Duodenal mucosa (tissue), 2 donors: ENCODE measurements around the gene SLC29A3.

Experiments
- H3K27ac ChIP-seq: one replicate; pipeline ENCODE4 v1.7.0; 2013; ENCODE audit warnings: low read depth, low read length
- H3K27me3 ChIP-seq, 2 donors: one replicate each; pipeline ENCODE4 v1.7.0; 2013; ENCODE audit warnings: low read length in 2 of 2, control low read depth in 1 of 2; ENCODE audit not compliant: insufficient read depth in 2 of 2, control insufficient read depth in 1 of 2
- H3K36me3 ChIP-seq, 2 donors: one replicate each; pipeline ENCODE4 v1.7.0; 2013; ENCODE audit warnings: low read length in 2 of 2, control low read depth in 1 of 2; ENCODE audit not compliant: insufficient read depth in 2 of 2, control insufficient read depth in 1 of 2
- H3K4me1 ChIP-seq, 2 donors: one replicate each; pipeline ENCODE4 v1.7.0; 2013; ENCODE audit warnings: low read length in 2 of 2, control low read depth in 1 of 2; ENCODE audit not compliant: insufficient read depth in 2 of 2, control insufficient read depth in 1 of 2
- H3K4me3 ChIP-seq, 2 donors: one replicate each; pipeline ENCODE4 v1.7.0; 2013; ENCODE audit warnings: low read length in 2 of 2, low read depth in 1 of 2
- H3K9ac ChIP-seq, 2 donors: one replicate each; pipeline ENCODE4 v1.7.0; 2013; ENCODE audit warnings: low read length in 2 of 2, low read depth in 1 of 2
- H3K9me3 ChIP-seq, 2 donors: one replicate each; pipeline ENCODE4 v1.7.0; 2013; ENCODE audit warnings: low read length in 2 of 2, control low read depth in 1 of 2; ENCODE audit not compliant: control insufficient read depth in 1 of 2

SLC29A3 gene

DNA sequence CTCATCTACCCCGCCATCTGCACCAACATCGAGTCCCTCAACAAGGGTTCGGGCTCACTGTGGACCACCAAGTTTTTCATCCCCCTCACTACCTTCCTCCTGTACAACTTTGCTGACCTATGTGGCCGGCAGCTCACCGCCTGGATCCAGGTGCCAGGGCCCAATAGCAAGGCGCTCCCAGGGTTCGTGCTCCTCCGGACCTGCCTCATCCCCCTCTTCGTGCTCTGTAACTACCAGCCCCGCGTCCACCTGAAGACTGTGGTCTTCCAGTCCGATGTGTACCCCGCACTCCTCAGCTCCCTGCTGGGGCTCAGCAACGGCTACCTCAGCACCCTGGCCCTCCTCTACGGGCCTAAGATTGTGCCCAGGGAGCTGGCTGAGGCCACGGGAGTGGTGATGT, 43.1 kb downstream of the SLC29A3 start:
- no peaks in the 10 kb centered on the region for H3K9me3 ChIP-seq
- no peak overlapping the region for H3K4me3 ChIP-seq
- H3K36me3 ChIP-seq = peaks cover 3 to 19% of the 10 kb centered on the region in 2 donors
- H3K9ac ChIP-seq = no peak overlapping the region
- no peaks in the 10 kb centered on the region for H3K4me1 ChIP-seq
- no peak overlapping the region for H3K27ac ChIP-seq
- H3K27me3 ChIP-seq = no peaks in the 10 kb centered on the region

DNA sequence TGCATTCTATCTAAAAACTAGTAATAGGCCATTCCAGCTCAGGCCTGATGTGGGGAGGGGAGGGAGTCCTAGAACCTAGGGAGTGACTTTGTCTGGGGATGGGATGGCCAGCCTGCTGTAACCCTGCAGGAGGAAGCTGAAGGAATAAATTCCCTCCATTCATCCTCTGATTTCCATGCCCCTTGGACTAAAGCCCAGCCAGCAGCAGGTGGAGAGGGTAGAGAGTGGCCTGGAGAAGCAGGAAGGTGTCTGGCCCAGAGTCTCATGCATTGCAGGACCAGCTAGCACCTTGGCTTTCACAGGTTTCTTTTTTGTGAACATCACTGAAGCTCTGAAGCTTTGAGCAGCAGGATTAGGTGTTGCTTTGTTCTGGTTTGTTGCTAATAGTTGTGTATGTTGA, 44.9 kb downstream of the SLC29A3 start:
- Histone ChIP-seq H3K9me3 (no peaks in the 10 kb centered on the region), H3K9ac (no peak overlapping the region), H3K27me3 (no peaks in the 10 kb centered on the region), H3K27ac (no peak overlapping the region), H3K36me3 (peaks cover 3 to 19% of the 10 kb centered on the region in 2 donors), H3K4me1 (no peaks in the 10 kb centered on the region), H3K4me3 (no peak overlapping the region)

DNA sequence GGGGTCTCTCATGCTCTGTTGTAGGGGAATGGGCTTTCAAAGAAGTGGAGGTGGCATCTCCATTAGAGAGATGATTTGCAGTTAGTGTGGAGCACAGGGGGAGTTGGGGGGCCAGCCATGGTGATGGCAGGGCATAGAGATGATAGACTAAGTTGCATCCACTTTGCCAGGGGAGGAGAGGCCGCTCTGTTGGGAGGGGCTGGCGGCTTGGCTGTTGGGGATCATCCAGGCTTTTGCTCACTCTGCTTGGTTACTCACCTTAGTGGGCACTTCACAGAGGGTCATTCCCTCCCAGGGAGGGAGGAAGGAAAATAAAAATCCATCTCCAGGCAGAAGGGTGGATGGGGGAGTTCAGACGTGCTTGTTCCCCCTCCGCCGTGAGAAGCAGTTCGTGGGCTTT, 46.3 kb downstream of the SLC29A3 start:
- Histone ChIP-seq H3K36me3 (peaks cover 3 to 13% of the 10 kb centered on the region in 2 donors), H3K9ac (no peak overlapping the region), H3K4me3 (no peak overlapping the region), H3K27me3 (no peaks in the 10 kb centered on the region), H3K9me3 (no peaks in the 10 kb centered on the region), H3K4me1 (no peaks in the 10 kb centered on the region), H3K27ac (no peak overlapping the region)

DNA sequence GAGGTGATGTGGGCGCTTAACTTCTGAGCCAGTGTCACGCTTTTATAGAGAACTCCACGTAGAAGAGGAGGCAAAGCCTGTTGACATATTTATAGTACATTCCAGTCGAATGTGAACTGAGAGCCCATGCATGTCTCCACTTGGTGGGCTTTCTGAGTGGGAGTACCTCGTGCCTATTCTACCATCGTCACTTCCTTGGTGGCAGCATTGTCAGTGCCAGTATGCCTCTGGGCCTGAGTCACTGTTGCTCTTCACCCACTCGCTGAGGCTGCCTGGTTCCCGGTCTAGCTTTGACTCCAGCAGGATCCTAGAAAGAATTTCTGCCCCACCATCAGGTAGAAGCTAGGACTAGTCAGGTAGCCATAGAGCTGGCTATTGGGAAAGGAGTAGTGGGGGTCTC, 47.6 kb downstream of the SLC29A3 start:
- Histone ChIP-seq H3K9ac (no peak overlapping the region), H3K27me3 (no peaks in the 10 kb centered on the region), H3K36me3 (peaks cover 3 to 13% of the 10 kb centered on the region in 2 donors), H3K27ac (no peak overlapping the region), H3K4me1 (no peaks in the 10 kb centered on the region), H3K4me3 (no peak overlapping the region), H3K9me3 (no peaks in the 10 kb centered on the region)

DNA sequence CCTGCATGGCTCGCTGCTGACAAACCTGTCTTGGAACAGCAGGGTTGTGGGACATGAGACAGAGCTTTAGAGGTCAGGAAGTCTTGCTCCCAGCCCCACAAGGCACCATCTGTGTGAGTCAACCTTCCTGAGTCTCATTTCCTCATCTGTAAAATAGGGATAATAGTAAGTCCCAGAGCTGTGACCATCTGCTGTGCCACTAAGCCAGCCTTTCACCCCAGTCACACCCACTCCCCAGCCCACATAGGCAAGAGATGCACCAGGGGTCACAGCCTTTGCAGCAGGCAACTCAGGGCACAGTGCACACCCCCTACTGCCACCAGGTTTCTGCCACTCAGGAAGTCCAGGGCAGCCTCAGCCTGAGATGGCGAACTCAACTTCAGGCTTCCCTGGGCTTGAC, 48.2 kb downstream of the SLC29A3 start:
- no peak overlapping the region for H3K9ac ChIP-seq
- no peaks in the 10 kb centered on the region for H3K9me3 ChIP-seq
- no peaks in the 10 kb centered on the region for H3K27me3 ChIP-seq
- H3K27ac ChIP-seq = no peak overlapping the region
- H3K36me3 ChIP-seq = peaks cover 3 to 12% of the 10 kb centered on the region in 2 donors
- H3K4me1 ChIP-seq = peaks cover 0 to 1% of the 10 kb centered on the region in 2 donors
- H3K4me3 ChIP-seq = no peak overlapping the region

DNA sequence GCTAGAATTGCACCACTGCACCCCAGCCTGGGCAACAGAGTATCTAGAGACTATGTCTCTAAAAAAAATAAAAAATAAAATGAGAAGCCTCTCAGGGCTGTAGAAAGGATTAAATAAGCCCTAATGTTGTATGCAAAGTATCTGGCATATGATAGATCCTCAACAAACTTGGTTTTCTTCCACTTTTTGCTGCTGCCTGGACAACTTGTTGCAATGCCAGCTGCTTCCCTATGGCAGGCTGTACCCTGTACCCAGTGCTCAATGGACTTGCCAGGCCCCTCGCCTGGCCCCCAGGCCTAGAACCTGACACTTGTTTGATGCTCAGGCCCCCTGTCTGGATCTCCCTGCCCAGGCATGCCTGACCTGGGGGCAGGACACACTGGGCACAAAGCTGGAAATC, 49.1 kb downstream of the SLC29A3 start:
- Histone ChIP-seq H3K27ac (no peak overlapping the region), H3K9ac (no peak overlapping the region), H3K36me3 (peaks cover 0 to 4% of the 10 kb centered on the region in 2 donors), H3K27me3 (no peaks in the 10 kb centered on the region), H3K4me1 (peaks cover 0 to 9% of the 10 kb centered on the region in 2 donors), H3K4me3 (no peak overlapping the region), H3K9me3 (no peaks in the 10 kb centered on the region)

DNA sequence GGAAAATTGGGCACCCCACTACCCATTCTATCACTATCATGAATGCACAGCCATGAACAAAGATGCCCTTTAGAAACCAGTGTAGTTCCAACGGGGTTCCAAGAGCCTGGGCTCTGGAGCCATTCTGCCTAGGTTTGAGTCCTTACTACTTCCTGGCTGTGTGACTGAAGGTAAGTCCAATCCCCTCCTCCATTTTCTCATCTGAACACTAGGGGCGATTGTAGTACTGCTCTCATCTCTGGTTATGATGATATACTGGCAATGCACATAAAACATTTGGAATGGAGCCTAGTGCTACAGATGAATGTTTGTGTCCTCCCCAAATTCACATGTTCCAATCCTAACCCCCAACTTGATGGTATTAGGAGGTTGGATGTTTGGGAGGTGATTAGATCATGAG, 49.6 kb downstream of the SLC29A3 start:
- Histone ChIP-seq H3K9ac (no peak overlapping the region), H3K4me1 (peaks cover 2 to 14% of the 10 kb centered on the region in 2 donors)

DNA sequence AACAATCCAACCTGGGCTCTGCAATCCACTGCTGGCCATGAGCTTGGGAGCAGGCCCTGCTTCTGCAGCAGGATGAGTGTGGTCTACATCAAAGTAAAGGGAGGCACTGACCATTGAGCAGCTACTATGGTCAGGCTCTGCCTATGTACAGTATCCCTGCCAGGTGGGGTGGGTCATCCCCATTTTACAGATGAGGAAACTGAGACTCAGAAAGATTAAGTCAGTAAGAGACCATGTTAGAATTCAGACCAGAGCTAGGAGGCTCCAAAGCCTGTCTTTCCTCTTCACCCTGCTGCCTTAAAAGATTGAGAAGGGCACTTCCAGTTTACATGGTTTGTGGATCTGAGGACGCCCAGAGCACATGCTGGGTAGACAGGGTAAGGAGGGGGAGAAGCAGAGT, 50.5 kb downstream of the SLC29A3 start:
- no peak overlapping the region for H3K27ac ChIP-seq
- H3K27me3 ChIP-seq = no peaks in the 10 kb centered on the region
- no peak overlapping the region for H3K9ac ChIP-seq
- H3K36me3 ChIP-seq = peaks cover 0 to 1% of the 10 kb centered on the region in 2 donors
- no peaks in the 10 kb centered on the region for H3K9me3 ChIP-seq
- H3K4me1 ChIP-seq = peaks cover 3 to 15% of the 10 kb centered on the region in 2 donors
- H3K4me3 ChIP-seq = no peak overlapping the region

More for the DNA sequence above, 49.6 kb downstream of the SLC29A3 start:
- Histone ChIP-seq H3K27me3 (no peaks in the 10 kb centered on the region), H3K9me3 (no peaks in the 10 kb centered on the region), H3K4me3 (no peak overlapping the region), H3K27ac (no peak overlapping the region), H3K36me3 (peaks cover 0 to 4% of the 10 kb centered on the region in 2 donors)

DNA sequence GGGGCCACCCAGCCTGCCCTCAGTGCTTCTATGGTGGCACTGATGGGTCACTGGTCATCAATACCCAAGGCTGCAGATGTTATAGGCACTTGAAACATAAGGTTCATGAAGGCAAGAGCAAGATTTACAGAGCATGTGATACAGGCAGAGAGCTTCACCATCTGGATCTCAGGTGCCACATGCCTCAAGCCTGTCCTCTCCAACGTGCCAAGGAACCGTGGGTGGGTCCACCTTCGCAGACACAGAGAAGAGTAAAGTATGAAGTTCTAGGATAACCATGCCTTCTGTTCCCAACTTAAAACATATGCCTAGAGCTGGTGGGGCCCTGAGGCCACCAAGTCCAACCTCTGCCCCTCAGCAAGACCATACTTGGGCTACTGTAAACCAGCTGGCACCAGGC, 51.0 kb downstream of the SLC29A3 start:
- H3K27ac ChIP-seq = no peak overlapping the region
- H3K4me3 ChIP-seq = no peak overlapping the region
- no peaks in the 10 kb centered on the region for H3K36me3 ChIP-seq
- H3K4me1 ChIP-seq = peaks cover 3 to 15% of the 10 kb centered on the region in 2 donors
- no peaks in the 10 kb centered on the region for H3K27me3 ChIP-seq
- H3K9ac ChIP-seq = no peak overlapping the region
- no peaks in the 10 kb centered on the region for H3K9me3 ChIP-seq

DNA sequence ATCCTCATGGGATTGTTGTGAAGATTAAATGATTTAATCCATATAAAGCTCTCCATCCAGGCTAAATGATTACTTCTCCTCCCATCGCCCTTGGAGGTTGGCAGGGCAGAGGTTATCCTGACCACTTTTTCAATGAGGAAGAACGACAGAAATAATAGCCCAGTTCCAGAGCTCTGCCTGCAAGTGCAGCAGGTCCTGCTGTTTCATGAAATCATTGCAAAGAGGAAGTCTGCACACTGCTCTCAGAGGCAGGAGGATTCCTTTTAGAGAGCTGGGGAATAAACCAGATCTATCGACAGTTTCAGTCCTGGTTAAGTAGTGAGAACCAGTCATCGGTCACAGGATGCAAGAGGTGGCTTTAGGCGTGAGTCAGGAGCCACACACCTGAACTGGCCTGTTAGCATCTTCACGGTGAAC, 52.7 kb downstream of the SLC29A3 start:
- Histone ChIP-seq H3K9ac (no peak overlapping the region), H3K27me3 (no peaks in the 10 kb centered on the region), H3K9me3 (no peaks in the 10 kb centered on the region), H3K27ac (no peak overlapping the region), H3K4me3 (no peak overlapping the region), H3K36me3 (no peaks in the 10 kb centered on the region), H3K4me1 (peaks cover 5 to 22% of the 10 kb centered on the region in 2 donors)
